Activated CD8-positive, alpha-beta memory T cell treated with anti-CD3 and anti-CD28 coated beads, Interleukin-2, amount 50 U/mL, for 1 hour (primary cell): Measurements from ENCODE around the gene SORCS3.

Source experiments
- DNase-seq: peaks from one replicate; pipeline ENCODE4 v3.0.0-alpha.2; 2020; ENCODE audit errors: extremely low read depth

Gene SORCS3

DNA sequence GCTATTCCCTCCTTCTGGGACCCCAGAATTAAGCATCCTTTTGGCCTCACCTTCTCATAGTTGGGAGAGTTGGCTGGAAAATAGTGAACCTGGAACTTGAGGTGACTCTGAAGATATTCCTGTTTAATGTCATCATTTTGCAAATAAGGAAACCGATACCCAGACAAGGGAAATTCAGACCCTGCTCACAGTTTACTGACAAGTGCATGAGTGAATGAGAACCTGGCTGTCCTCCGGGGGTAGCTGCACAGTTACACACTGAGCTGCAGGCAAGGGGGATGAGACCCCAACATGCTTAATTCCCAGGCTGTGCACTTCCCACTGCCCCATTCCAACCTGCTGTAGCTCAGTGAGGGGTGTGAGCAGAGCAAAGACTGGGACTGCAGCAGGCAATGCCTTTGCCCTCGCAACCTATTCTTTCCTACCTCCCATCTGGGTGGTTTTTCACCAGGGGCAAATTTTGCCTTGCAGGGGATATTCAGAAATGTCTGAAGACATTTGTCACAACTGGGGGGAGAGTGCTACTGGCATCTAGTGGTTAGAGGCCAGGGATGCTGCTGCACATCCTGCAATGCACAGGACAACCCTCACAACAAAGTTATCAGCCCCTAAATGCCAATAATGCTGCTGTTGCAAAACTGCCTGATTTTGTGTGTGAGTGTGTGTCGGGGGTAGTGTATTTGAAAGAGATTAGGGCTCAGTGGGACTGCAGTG is 136.2 kb downstream of the SORCS3 start:
- no peak for DNase-seq

GRCh38 chr10:104778371-104778770 is 137.3 kb downstream of the SORCS3 start:
- DNase-seq: no peak

GRCh38 chr10:104779701-104780100 is 138.6 kb downstream of the SORCS3 start:
- DNase-seq: no peak

- DNase-seq: no peak
These were observed 139.1 kb downstream of the SORCS3 start for GRCh38 chr10:104780165-104780564.

GRCh38 chr10:104780946-104781595 is 140.0 kb downstream of the SORCS3 start:
- no peak for DNase-seq

DNA sequence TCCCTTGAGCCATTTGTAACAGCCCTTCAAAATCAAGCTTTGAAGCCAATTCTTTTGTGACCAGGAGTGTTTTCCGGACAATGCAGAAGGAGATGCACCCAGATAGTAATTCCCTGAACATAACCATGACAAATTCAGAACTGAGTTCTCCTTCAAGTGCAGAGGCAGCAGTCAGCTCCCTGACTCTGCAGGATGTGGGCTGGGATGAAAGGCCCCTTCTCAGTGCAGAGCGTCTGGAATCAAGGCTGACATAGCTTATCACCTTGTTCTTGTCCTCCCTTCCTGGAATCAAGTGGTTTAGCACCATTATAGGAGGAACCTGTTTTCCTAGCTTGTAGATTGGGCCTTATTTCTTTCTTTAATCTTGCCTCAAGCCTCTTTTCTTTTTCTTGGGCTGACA is 143.4 kb downstream of the SORCS3 start:
- no peak for DNase-seq

DNA sequence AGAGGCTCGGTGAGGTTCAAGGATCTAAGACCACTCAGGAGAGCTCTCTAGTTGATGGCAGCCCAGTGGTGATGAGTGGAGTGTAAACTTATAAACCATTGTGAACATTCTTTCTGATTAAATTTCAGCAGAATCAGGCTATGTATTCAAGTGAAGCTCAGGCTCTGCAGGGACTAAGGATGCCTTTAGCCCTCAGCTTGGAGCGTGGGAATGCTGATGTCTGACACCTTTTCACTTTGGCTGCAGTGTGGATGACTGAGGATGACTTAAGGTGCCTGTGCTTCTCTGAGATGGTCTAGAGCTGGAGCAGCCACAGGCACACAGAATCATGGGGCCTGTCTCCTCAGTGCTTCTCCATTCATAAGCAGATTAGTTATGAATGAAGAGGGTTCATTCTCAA is 150.4 kb downstream of the SORCS3 start:
- DNase-seq: no peak

DNA sequence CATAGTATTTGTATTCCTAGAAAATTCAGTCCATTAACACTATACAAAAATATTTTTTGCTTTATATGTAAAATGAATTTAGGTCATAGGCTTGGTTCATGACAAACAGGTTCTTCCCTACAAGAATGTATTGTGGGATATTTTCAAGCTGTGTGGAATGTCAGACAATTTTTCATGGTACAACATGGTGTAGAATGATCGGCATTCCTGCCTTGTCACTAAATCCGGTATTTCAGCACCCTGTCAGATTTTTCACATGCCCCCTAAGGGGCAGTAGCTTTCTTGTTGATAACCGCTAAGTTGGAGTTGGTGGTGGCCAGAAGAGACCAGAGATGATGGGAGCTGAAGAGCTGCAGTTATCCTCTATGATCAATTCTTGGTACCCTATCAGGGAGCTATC is 154.3 kb downstream of the SORCS3 start:
- DNase-seq: no peak

DNA sequence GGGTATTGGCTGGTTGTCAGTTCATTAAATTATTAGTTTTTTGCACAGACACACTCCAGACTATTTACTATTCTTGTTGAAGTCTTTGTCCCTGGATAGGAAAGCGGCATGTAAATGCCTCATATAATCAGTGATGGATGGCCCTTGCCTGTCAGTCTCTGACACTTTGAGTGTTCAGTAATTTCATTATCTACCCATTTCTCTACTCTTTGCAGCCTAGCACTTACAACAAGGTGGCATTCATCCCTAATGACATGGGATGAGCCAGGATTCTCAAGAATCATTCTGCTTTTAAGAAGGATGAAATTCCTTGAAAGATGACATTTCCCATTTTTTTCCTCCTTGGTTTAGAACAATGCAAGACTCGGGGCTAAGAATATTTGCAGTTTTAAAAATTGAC is 155.7 kb downstream of the SORCS3 start:
- no peak for DNase-seq

DNA sequence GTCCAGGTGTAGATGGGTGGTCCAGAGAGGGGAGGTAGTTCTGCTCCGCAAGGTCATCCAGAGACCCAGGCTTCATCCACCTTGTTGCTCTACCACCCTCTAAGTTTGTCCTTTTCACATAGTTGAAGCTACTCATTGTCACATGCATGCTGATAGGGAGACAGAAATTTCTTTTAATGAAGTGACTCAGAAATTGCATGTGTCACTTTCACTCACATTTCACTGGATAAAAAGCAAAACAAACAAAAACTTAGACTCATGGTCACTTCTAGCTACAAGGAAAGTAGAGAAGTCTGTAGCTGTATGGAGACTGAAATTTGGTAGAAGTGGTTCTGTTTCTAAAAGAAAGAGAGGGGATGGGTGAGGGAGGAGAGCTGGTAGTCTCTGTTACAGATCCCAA is 161.9 kb downstream of the SORCS3 start:
- DNase-seq: no peak

GRCh38 chr10:104804880-104805279 is 163.8 kb downstream of the SORCS3 start:
- DNase-seq: no peak

GRCh38 chr10:104806801-104807200 is 165.7 kb downstream of the SORCS3 start:
- DNase-seq: no peak

GRCh38 chr10:104807581-104808310 is 166.7 kb downstream of the SORCS3 start:
- no peak for DNase-seq

GRCh38 chr10:104809288-104810090 is 168.4 kb downstream of the SORCS3 start:
- no peak for DNase-seq

GRCh38 chr10:104811166-104811565 is 170.1 kb downstream of the SORCS3 start:
- DNase-seq: no peak

- no peak for DNase-seq
These were observed 175.4 kb downstream of the SORCS3 start for GRCh38 chr10:104816501-104816900.

DNA sequence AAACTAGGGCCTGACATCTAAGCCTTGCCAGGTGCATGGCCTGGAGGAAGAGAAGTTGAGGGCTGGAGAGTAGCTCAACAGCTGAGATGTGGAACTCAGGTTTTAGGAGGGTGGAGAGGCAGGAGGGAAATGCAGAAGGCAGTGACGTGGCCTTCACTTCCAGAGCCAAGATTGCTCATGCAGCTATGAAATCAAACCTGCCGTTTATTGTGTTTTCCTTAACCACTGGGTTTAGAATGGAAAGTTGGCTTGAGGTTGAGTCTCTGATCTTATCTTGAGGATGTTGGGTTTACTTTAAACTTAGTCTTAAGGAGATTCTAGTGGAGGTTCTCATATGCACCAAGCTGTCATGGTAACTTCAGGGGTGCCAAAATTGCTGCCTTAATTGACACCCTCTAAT is 178.6 kb downstream of the SORCS3 start:
- no peak for DNase-seq

DNA sequence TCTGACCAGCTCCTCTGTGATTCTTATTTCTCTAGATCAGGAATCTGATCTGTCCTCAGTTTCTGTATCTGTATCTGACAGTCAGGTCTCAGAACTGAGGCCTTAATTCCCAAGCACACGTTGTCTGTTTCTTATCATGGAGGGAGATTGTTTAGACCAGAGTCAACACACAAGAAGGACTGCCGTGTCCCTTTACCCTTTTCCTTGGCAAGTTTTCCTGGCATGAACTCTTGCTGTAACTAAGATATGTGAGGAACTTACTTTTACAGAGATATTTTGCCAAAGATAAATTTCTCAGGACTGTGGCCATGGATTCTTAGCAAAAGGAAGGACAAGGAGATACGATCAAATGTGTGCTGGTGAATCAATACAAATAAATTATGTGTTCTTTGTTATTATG is 181.0 kb downstream of the SORCS3 start:
- no peak for DNase-seq

GRCh38 chr10:104824380-104825006 is 183.4 kb downstream of the SORCS3 start:
- no peak for DNase-seq

DNA sequence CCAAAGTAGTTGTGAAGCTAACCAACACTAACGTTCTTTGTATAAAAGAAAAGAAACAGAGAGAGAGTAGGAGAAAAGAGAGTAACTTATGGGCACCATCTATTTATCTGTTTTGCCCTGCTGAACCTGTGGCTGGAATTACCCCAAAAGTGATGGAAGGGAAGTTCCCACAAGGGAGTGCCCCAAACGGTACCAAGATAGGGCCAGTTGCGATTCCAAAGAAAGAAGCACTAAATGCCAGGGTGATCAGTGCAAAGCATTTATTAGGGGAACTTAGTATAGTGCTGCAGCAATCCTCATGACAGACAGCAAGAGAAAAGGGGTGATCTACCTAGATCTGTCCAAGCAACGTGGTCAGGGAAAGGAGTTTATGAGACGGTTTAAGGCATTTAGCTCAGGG is 190.2 kb downstream of the SORCS3 start:
- no peak for DNase-seq

GRCh38 chr10:104834580-104834979 is 193.5 kb downstream of the SORCS3 start:
- DNase-seq: no peak

GRCh38 chr10:104835422-104835821 is 194.3 kb downstream of the SORCS3 start:
- DNase-seq: no peak
